GM19372 (cell line): ENCODE results near the gene DHRS11.

Experiments used
- ATAC-seq: cut with Tn5 transposase; IDR thresholded peaks from one replicate; pipeline ENCODE4 v1.9.1; 2021; ENCODE audit warnings: mild to moderate bottlenecking, low read depth, moderate library complexity; ENCODE audit not compliant: unreplicated experiment

Gene DHRS11

DNA sequence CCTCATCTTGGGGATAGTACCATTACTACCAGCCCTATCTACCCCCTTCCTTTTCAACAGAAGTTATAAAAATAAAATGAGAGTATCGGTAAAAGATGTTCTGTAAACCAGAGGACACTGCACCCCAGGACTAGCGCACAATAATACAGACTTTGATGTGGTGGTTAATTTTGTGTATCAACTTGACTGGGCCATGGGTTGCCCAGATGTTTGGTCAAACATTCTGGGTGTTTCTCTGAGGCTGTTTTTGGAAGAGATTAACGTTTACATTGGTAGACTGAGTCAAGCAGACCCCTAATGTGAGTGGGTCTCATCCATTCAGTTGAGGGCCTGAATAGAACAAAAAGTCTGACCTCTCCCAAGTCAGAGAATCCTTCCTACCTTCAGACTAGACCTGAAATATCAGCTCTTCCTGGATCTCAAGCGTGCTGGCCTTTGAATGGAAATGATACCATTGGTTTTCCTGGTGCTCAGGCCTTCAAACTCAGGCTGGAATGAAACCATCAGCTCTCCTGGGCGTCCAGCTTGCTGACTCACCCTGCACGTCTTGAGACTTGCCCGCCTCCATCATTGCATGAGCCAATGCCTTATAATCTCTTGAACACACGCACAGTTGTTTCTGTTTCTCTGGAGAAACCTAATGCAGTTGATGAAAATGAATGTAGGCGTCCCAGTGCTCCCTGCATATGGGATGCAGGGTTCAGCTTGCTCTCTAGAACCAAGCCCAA lies 19.8 kb downstream of the DHRS11 start:
- ATAC-seq = no peak

- ATAC-seq = no peak
These were observed 20.6 kb downstream of the DHRS11 start for GRCh38 chr17:36612323-36612722.

DNA sequence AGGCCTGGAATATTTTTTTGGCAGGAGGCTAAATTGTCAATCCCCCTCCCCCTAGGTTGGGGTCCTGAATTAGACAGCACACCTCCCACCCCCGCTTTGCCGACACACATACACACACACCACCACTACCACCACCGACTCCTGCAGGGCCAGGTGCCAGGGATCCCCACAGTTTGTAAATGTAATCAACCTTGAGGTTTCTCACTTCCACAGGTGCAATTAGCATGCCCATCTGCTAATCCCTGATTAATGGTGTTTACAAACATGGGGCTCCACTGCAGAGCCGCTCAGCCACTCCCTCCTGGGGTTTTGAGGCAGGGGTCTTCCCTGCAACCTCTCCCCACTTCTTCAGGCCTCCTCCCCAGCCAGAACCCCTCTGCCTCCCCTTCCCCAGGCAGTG lies 21.5 kb downstream of the DHRS11 start:
- ATAC-seq = no peak

GRCh38 chr17:36614081-36614480 lies 22.4 kb downstream of the DHRS11 start:
- ATAC-seq = no peak

DNA sequence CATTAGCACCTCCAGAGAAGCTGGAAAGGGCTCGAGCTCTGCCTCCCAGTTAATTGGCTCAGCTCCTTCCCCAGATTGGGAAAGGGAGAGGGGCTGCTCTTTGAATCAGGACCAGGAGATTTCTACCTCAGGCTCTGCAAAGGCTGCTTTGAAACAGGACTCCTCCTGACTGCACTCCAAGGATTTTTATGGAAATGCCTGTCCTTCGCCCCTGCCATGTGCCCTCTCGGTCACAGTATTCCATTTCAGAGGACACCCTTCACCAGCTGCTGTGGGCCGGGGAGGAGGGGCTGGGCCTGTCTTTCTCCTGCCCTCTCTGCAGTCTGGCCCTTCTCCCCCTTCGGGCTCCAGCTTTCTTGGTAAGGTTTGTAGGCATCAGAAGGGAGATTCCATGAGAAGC lies 23.3 kb downstream of the DHRS11 start:
- no peak for ATAC-seq

DNA sequence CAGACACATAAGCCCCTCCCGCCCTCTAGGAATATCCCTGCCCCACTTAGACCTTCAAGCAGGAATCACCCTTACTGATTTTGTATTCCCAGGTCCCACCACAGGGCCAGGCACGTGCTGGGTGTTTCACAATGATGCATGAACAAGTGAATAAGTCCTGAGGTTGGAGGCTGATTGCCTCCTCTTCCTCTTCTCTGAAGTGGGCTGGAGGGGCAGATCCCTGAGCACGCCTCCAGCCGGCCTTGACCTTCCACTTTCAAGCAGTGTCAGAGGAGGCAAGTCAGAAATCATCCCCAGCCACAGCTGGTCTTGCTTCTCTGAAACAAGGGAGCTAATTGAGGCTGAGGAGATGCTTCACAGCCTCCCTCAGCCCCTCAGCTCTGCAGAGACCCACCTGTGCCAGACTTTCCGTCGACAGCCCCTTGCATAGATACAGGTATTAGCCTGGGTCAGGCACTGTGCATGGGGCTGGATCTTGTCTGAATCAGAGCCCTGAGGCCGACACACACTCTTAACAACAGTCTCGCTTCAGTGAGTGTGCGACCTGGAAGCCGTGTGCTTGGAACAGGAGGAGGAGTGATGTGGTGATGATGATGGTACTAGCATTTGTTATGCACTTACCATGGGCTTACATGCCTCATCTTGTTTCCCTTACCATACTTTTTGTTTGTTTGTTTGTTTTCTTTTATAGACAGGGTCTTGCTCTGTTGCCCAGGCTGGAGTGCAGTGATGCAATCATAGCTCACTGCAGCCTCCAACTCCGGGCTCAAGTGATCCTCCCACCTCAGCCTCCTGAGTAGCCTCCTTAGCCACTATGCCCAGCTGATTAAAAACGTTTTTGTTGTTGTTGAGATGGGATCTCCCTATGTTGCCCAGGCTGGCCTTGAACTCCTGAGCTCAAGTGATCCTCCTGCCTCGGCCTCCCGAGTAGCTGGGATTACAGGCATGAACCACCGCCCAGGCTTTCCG lies 24.7 kb downstream of the DHRS11 start:
- ATAC-seq = no peak

GRCh38 chr17:36617773-36618172 lies 26.1 kb downstream of the DHRS11 start:
- no peak for ATAC-seq

GRCh38 chr17:36623281-36623680 lies 31.6 kb downstream of the DHRS11 start:
- no peak for ATAC-seq

DNA sequence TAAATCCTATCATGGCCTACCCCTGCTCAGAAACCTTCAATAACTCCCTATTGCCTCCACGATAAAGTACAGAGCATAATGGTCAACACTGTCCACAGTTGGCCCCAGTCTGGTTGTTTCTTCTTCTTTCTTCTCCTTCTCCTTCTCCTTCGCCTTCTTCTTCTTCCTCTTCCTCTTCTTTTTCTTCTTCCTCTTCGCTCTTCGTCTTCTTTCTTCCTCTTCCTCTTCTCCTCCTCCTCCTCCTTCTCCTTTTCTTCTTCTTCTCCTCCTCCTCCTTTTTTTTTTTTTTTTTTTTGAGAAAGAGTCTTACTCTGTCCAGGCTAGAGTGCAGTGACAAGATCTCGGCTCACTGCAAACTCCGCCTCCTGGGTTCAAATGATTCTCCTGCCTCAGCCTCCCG lies 33.5 kb downstream of the DHRS11 start:
- ATAC-seq = no peak

- no peak for ATAC-seq
These were observed 35.4 kb downstream of the DHRS11 start for GRCh38 chr17:36627101-36627500.

DNA sequence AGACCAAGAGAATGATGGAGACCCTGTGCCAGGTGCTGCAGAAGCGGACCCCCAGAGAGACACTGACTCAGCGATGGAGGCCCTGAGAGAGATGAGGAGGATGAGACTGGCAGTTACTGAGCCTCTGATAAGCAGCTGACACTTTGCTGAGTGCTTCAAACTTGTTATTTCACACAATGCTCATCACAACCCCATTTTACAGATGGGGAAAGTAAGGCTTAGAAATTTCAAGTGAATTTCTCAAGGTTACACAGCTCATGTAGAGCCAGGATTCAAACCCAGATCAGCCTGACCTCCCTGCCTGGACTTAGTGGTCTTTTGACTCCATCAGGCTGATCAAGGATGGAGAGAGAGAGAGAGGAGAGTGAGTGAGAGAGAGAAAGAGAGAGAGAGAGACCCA lies 36.9 kb downstream of the DHRS11 start:
- ATAC-seq = no peak

DNA sequence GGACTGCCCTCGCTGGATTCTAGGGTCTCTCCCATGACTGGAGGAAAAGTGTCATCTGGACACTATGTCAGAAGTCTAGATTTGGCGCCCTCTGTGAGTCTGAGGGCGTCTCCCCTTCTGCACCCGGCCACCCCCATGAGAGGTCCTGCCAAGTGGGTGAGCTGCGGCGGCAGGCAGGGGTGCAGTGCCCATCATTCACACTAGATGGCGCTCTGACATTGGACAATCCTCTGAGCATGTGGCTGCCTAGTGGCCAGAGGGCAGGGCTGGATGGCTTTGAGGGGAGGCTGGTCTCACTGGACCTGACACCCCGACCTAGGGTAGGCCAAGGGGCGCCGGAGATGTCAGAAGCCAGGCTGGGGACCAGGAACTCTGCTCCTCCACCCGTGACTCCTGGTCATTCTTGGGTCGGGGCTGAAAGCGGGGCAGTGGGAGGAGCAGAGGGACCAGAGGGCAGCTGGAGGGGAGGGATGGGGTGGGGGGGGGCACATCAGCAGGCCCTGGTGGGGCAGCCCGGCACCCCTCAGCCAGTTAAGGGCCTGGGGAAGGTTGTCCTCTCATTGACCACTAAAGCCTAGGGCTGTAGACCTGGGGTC lies 37.7 kb downstream of the DHRS11 start:
- no peak for ATAC-seq

DNA sequence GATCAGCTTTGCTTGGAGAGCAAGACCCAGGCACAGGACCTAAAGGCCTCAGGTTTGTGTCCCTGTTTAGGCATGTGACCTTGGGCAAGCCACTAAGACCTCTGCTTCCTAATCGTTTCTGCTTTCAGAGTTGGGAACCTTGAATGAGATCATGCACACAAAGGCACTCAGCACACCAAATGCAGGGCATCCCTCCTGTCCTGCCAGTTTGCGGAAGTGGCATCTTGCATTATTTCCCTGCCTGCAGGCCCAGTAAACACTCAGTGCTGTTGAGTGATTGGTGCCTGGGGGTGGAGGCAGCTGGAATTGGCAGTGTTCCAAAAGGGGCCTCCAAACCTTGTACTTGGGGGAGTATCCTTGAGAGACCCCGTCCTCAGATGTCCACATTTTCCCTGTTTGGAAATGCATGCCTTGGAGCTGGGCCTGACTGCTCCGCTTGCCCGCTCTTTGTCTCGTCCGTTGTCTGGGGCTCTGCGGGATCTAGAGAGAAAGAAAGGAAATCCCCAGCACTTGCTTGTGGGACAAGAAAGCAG lies 38.4 kb downstream of the DHRS11 start:
- no peak for ATAC-seq

DNA sequence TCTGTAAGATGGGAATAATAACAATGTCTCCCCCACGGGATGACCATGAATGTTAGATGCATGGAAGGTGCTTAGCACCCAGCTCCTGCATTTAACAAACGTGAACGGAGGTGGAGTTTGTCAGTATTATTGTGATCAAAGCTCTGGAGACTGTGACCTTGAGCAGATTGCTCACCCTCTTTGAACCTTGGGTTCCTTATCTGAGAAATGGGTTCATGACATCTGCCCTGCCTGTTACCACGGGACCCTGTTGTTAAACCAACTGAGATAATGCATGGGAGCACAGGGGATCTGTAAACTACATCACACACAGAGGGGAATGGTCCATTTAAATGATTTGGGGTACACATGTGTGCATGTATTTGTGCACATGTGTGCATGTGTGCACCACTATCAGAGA lies 39.3 kb downstream of the DHRS11 start:
- no peak for ATAC-seq

GRCh38 chr17:36632916-36633771 lies 41.5 kb downstream of the DHRS11 start:
- ATAC-seq = no peak

- ATAC-seq = no peak
These were observed 48.7 kb downstream of the DHRS11 start for GRCh38 chr17:36640346-36640745.

DNA sequence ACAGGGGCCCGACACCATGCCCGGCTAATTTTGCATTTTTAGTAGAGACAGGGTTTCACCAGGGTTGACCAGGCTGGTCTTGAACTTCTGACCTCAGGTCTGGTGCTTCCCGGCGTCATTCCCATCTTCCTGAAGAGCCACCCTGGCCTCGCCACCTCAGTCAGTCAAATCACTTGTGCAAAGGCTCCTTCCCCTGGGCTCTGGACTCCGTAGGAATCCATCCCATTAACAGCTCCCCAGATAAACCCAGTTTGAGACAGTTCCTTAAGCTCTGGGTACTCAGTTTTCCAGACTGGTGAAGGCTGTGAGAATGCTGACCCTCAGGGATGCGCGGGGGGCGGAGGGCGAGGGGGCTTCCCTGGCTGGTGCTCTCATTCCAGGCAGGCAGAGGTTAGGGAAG lies 49.2 kb downstream of the DHRS11 start:
- ATAC-seq = no peak

GRCh38 chr17:36641331-36641876 lies 49.7 kb downstream of the DHRS11 start:
- ATAC-seq = no peak

GRCh38 chr17:36641877-36642845 lies 50.5 kb downstream of the DHRS11 start:
- ATAC-seq = no peak
